GM19438 (cell line): Measurements from ENCODE around the gene PCDHB16.
"Not testable (repeated sequence)": the region's sequence is repeated elsewhere in the genome, so short reads cannot be mapped to it uniquely, and the experiment has no call there.

Source experiments
- ATAC-seq: cut with Tn5 transposase; IDR thresholded peaks from one replicate; pipeline ENCODE4 v1.9.1; 2021; ENCODE audit warnings: low read depth; ENCODE audit not compliant: unreplicated experiment

The PCDHB16 gene

DNA sequence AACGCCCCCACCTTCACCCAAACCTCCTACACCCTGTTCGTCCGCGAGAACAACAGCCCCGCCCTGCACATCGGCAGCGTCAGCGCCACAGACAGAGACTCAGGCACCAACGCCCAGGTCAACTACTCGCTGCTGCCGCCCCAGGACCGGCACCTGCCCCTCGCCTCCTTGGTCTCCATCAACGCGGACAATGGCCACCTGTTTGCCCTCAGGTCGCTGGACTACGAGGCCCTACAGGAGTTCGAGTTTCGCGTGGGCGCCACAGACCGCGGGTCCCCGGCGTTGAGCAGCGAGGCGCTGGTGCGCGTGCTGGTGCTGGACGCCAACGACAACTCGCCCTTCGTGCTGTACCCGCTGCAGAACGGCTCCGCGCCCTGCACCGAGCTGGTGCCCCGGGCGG, 42.7 kb downstream of the PCDHB16 start:
- ATAC-seq = not testable (repeated sequence)

DNA sequence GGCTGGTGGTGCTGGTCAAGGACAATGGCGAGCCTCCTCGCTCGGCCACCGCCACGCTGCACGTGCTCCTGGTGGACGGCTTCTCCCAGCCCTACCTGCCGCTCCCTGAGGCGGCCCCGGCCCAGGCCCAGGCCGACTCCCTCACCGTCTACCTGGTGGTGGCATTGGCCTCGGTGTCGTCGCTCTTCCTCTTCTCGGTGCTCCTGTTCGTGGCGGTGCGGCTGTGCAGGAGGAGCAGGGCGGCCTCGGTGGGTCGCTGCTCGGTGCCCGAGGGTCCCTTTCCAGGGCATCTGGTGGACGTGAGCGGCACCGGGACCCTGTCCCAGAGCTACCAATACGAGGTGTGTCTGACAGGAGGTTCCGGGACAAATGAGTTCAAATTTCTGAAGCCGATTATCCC, 43.2 kb downstream of the PCDHB16 start:
- not testable (repeated sequence) for ATAC-seq

DNA sequence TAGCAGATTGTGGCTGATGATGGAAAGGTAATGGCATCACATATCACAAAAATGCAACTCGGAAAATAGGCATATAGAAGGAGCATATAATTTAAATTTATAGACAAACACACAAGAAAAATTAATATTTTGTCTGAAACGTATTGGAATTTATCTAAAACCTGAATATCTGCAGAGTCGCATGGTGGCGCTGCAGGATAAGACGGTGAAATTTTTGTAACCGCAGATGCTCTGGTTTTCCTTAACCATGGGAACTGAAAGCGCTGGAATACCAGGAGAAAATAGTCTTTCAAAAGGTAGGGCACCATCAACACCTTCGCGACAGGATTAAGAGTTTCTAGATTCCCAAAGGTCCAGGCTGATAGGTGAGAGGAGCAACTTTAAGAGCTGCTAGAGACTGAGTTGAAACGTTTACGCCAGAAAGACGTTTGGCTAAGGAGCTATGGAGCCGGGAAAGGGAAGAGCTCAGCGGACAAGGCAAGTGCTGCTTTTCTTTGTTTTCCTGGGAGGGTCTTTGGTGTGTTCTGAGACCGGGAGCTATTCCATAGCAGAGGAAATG, 52.0 kb downstream of the PCDHB16 start:
- no peak for ATAC-seq
